CD4-positive, alpha-beta T cell (primary cell): ENCODE measurements around the gene IP6K3. TPM values are rescaled to one million over a fixed set of nuclear protein-coding genes. Genes with fewer than 3 reads are reported as not detected.

ENCODE experiments used
- ATAC-seq: fragments of 200-7000 bp; cut with Tn5 transposase; one replicate; pipeline ENCODE4 v1.10.0; 2022; ENCODE audit warnings: mild to moderate bottlenecking; ENCODE audit not compliant: poor library complexity
- CTCF ChIA-PET: fragments of 350-600 bp; sonication (Branson Sonifier 250); formaldehyde crosslinking; loops from one replicate; lab custom pipeline; 2021; ENCODE audit warnings: antibody characterized with exemption, inconsistent platforms; lab: Charles Lee
- POLR2A ChIA-PET: fragments of 350-600 bp; sonication (Branson Sonifier 250); formaldehyde crosslinking; loops from one replicate; lab custom pipeline; 2021; ENCODE audit warnings: antibody characterized with exemption, inconsistent platforms; lab: Charles Lee
- DNase-seq, 14 experiments: peaks; one replicate each; pipeline ENCODE4 v3.0.0-alpha.2; 2013 to 2020; ENCODE audit warnings: mixed read lengths in 2 of 14
- H3K27ac ChIP-seq, 2 donors: one replicate each; pipeline versions ENCODE4 v1.5.1 to v1.7.0; 2013; ENCODE audit warnings: low read length in 2 of 2, low read depth in 1 of 2, mild to moderate bottlenecking in 1 of 2
- H3K27me3 ChIP-seq, 2 experiments: 1 replicate in 1 of 2; 2 replicates in 1 of 2; pipeline versions ENCODE4 v1.6.1 to v1.7.0; 2013; ENCODE audit warnings: low read length in 2 of 2, control low read depth in 1 of 2, mild to moderate bottlenecking in 1 of 2, moderate library complexity in 1 of 2; ENCODE audit not compliant: insufficient read depth in 2 of 2, control insufficient read depth in 1 of 2
- H3K36me3 ChIP-seq: one replicate; pipeline ENCODE4 v1.6.1; 2013; ENCODE audit warnings: low read length, control low read depth; ENCODE audit not compliant: insufficient read depth
- H3K4me1 ChIP-seq: one replicate; pipeline ENCODE4 v1.6.1; 2013; ENCODE audit warnings: low read length, control low read depth; ENCODE audit not compliant: insufficient read depth
- H3K4me3 ChIP-seq: one replicate; pipeline ENCODE4 v1.5.1; 2013; ENCODE audit warnings: mild to moderate bottlenecking, low read length, moderate library complexity
- H3K9me3 ChIP-seq, 2 experiments: 1 replicate in 1 of 2; 2 replicates in 1 of 2; pipeline versions ENCODE4 v1.6.1 to v1.7.0; 2013; ENCODE audit warnings: low read length in 2 of 2, mild to moderate bottlenecking in 2 of 2, control low read depth in 1 of 2, moderate library complexity in 1 of 2; ENCODE audit not compliant: control insufficient read depth in 1 of 2, insufficient read depth in 1 of 2
- H3K27ac Mint-ChIP-seq: one replicate; pipeline ENCODE4 v1.8.0; 2020; ENCODE audit warnings: mixed read lengths
- H3K27me3 Mint-ChIP-seq: one replicate; pipeline ENCODE4 v1.8.0; 2021; ENCODE audit warnings: mixed read lengths
- H3K36me3 Mint-ChIP-seq: one replicate; pipeline ENCODE4 v1.8.0; 2021; ENCODE audit warnings: low read depth, mixed read lengths
- H3K4me1 Mint-ChIP-seq: one replicate; pipeline ENCODE4 v1.8.0; 2021; ENCODE audit warnings: low read depth, mixed read lengths
- H3K4me3 Mint-ChIP-seq: one replicate; pipeline ENCODE4 v1.8.0; 2020; ENCODE audit warnings: mild to moderate bottlenecking, mixed read lengths
- H3K9me3 Mint-ChIP-seq: one replicate; pipeline ENCODE4 v1.8.0; 2020; ENCODE audit warnings: mixed read lengths
- CTCF ChIP-seq: fragments of 200-600 bp; IDR thresholded peaks from one replicate; pipeline ENCODE4 v1.8.0; 2022; ENCODE audit warnings: antibody characterized with exemption, mild to moderate bottlenecking
- intact Hi-C, 2 experiments: fragments of 100-400 bp; cut with DNase I in 1 of 2; cut with micrococcal nuclease in 1 of 2; formaldehyde crosslinking; loops; one replicate each; pipeline versions ENCODE4 v1.15.1 to v1.9.0; 2023 to 2025; cut with DNase I, micrococcal nuclease
- total RNA-seq, 174 experiments: library from RNA in 2 of 174; stranded (reverse) in 2 of 174; gene quantifications; one replicate each; pipeline ENCODE4 v1.2.3 and lab custom pipeline; 2021 to 2026

IP6K3 gene
- total RNA-seq, 2 experiments from 2014 or later: not detected

- POLR2A ChIA-PET: no interaction called here
- H3K27me3 ChIP-seq: peaks cover 0 to 2% of the 10 kb centered on the region in 2 experiments
- no peaks in the 10 kb centered on the region for H3K36me3 Mint-ChIP-seq
- no peaks in the 10 kb centered on the region for H3K4me1 Mint-ChIP-seq
- H3K36me3 ChIP-seq: no peaks in the 10 kb centered on the region
- CTCF ChIA-PET: no interaction called here
- H3K27ac Mint-ChIP-seq: no peak overlapping the region
- DNase-seq (no peak), ATAC-seq (no peak)
- intact Hi-C loops: loop anchor here in 1 of 2 experiments (10.0 kb wide), 1 partner anchor 1307 kb away; no protein-coding TSS in a partner anchor
- H3K9me3 ChIP-seq: no peaks in the 10 kb centered on the region
- no peaks in the 10 kb centered on the region for H3K4me1 ChIP-seq
- no peak for TF ChIP-seq CTCF
- H3K4me3 ChIP-seq: no peak overlapping the region
- H3K4me3 Mint-ChIP-seq: no peak overlapping the region
- no peaks in the 10 kb centered on the region for H3K9me3 Mint-ChIP-seq
- no peak overlapping the region for H3K27ac ChIP-seq
- peaks cover 3% of the 10 kb centered on the region for H3K27me3 Mint-ChIP-seq
Measured at GRCh38 chr6:33737267-33738026, 9.3 kb downstream of the IP6K3 start.

- Mint-ChIP-seq H3K27me3 (no peaks in the 10 kb centered on the region), H3K4me3 (no peak overlapping the region), H3K4me1 (no peaks in the 10 kb centered on the region), H3K9me3 (no peaks in the 10 kb centered on the region), H3K36me3 (no peaks in the 10 kb centered on the region), H3K27ac (no peak overlapping the region)
- no peak for ATAC-seq
- TF ChIP-seq CTCF: no peak
- intact Hi-C loops: loop anchor here in 1 of 2 experiments (10.0 kb wide), 1 partner anchor 1310 kb away; no protein-coding TSS in a partner anchor
- ChIA-PET CTCF (no interaction called here), POLR2A (no interaction called here)
- no peak for DNase-seq
- Histone ChIP-seq H3K4me1 (no peaks in the 10 kb centered on the region), H3K36me3 (no peaks in the 10 kb centered on the region), H3K27me3 (no peaks in the 10 kb centered on the region), H3K4me3 (no peak overlapping the region), H3K9me3 (no peaks in the 10 kb centered on the region), H3K27ac (no peak overlapping the region)
Measured at GRCh38 chr6:33735216-33735615, 11.5 kb downstream of the IP6K3 start.

GRCh38 chr6:33733709-33734007 lies 13.0 kb downstream of the IP6K3 start:
- intact Hi-C loops: loop anchor here in 1 of 2 experiments (10.0 kb wide), 1 partner anchor 1311 kb away; no protein-coding TSS in a partner anchor
- TF ChIP-seq CTCF: no peak

More at GRCh38 chr6:33733709-33734007, 13.0 kb downstream of the IP6K3 start:
- Mint-ChIP-seq H3K4me3 (no peak overlapping the region), H3K9me3 (no peaks in the 10 kb centered on the region), H3K4me1 (no peaks in the 10 kb centered on the region), H3K36me3 (no peaks in the 10 kb centered on the region), H3K27ac (no peak overlapping the region), H3K27me3 (no peaks in the 10 kb centered on the region)
- Histone ChIP-seq H3K4me3 (no peak overlapping the region), H3K36me3 (no peaks in the 10 kb centered on the region), H3K9me3 (no peaks in the 10 kb centered on the region), H3K27me3 (no peaks in the 10 kb centered on the region), H3K27ac (no peak overlapping the region), H3K4me1 (no peaks in the 10 kb centered on the region)
- ChIA-PET POLR2A (no interaction called here), CTCF (no interaction called here)
- DNase-seq: no peak
- ATAC-seq: no peak
